GM12874 (cell line): Measurements from ENCODE around the gene MCTP2.

Experiments used
- TF ChIP-seq, protein P1 (sequence below): IDR thresholded peaks from 2 replicates; pipeline ENCODE4 v1.5.1; 2011; ENCODE audit warnings: low read depth, mild to moderate bottlenecking, control low read depth, low read length, moderate library complexity; ENCODE audit not compliant: insufficient read depth

MCTP2 gene

DNA sequence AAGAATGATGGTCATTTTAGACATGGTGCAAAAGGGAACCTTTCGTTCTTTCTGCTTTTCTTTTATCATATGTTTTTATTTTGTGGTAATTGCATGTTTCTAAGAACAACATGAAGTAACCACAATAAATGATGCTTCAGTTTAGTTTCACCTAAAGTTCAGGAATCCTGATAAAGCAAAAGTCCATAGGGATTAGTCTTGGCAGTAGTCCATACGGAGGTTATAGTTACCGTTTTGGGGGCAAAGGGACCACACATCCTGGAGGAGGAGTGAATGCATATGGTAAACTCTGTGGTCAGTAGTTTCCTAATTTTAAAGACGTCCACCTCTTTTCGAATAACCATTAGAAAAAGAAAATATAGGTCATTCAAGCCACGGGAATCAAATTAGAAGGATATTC is 141.5 kb downstream of the MCTP2 start:
- TF ChIP-seq, protein P1, sequence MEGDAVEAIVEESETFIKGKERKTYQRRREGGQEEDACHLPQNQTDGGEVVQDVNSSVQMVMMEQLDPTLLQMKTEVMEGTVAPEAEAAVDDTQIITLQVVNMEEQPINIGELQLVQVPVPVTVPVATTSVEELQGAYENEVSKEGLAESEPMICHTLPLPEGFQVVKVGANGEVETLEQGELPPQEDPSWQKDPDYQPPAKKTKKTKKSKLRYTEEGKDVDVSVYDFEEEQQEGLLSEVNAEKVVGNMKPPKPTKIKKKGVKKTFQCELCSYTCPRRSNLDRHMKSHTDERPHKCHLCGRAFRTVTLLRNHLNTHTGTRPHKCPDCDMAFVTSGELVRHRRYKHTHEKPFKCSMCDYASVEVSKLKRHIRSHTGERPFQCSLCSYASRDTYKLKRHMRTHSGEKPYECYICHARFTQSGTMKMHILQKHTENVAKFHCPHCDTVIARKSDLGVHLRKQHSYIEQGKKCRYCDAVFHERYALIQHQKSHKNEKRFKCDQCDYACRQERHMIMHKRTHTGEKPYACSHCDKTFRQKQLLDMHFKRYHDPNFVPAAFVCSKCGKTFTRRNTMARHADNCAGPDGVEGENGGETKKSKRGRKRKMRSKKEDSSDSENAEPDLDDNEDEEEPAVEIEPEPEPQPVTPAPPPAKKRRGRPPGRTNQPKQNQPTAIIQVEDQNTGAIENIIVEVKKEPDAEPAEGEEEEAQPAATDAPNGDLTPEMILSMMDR = no peak

DNA sequence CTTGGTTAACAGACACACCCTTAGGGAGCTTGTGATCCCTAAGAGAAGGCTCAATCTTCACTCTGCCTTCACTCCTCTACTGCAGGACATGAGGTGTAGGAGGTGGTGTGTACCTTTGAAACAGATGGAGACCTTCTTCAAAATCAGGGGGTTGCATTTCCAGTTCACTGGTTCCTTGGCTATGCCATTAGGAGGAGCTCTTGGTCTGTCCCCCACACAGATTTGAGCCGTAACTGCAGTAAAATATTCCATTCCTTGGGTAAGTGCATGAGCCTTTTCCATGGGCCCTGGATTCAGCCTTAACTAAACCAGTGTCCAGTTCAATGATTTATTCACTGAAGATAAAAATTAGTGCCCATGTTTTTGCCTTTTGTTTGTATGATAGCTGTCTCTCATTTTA is 144.6 kb downstream of the MCTP2 start:
- TF ChIP-seq, protein P1 = no peak

DNA sequence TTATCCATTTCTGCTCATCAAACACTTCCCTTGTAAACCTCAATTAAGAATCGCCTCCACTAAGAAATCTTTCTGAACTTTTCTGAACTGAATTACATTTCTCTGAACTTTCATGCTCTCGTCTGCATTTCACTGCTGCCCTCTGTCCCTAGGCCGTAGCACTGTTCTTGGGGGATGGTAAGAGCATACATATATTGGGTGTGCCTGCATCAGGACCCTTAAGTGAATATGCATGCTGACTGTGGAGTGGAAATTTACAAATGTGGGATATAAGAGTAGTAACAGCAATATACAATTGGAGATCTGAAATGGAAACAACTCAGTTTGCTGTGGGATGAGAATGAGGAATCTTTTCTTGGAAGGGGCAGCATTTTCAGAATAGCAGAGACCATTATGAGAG is 148.6 kb downstream of the MCTP2 start:
- TF ChIP-seq, protein P1 = no peak

DNA sequence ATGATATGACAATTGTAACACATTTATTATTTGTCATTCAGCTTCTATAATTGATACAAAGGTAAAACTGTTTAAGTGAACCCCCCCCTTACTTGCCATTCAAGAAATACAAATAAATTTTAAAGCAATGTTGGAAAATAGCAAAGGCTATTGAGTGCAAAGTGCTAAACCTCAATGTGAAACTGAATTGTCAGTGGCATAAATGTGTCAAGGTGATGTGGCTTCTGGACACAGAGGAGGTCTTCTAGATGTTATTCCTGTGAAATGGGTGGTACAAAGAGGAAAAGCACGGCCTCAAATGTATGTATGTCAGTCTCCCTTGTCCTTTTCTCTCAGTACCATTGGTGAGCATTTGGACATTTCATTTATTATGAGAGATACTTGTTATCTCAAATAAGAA is 149.4 kb downstream of the MCTP2 start:
- TF ChIP-seq, protein P1 = no peak

DNA sequence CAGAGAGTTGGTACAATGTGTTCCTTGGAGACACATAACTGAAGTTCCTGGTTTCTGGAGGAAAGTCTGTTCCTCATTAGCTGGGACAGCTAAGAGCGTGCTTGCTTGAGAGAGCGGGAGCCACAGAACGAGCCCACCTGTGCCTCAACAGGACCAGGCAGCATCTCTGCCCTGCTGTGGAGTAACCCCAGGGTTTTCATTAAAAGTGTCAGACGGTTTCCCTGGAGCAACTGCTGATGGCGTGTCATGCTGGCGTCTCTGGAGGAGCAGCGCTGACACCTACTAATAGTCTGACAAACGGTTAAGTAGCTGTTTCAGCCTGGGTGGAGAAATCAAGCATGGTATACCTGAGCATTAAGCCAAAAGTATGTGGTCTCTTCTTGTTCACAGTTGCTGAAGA is 150.0 kb downstream of the MCTP2 start:
- TF ChIP-seq, protein P1 = no peak

DNA sequence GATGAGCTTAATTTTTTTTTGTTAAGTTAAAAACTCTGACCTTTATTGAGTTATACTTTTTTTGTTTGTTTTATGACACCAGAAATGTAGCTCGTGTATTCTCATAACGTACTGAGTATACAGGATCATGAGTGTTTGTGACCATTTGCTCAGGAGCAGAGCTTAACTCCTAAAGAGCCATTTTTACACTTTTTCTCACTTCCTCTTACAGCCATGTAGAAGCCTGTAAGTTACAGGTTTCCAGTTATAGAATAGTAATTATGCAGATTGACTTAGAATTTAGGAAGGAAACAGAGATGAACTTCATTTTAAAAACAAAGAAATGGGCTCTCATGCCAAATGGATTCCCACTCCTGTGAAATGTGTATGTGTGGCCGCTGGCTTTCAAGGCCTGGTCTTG is 151.7 kb downstream of the MCTP2 start:
- TF ChIP-seq, protein P1 = no peak

DNA sequence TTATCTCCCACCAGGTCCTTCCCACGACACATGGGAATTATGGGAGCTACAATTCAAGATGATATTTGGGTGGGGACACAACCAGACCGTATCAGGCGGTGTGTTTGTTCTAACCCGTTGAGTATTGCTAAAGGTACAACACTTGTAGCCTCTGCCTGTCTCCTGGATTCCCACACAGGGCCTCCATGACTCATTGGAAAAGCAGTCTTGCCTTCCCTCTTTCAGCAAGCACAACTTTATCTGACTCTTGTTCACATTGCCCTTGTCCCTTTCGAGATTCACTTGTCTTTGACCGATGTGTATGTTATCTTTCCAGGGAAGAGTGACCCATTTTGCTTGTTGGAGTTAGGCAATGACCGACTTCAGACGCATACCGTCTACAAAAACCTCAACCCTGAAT is 152.3 kb downstream of the MCTP2 start:
- TF ChIP-seq, protein P1 = no peak

DNA sequence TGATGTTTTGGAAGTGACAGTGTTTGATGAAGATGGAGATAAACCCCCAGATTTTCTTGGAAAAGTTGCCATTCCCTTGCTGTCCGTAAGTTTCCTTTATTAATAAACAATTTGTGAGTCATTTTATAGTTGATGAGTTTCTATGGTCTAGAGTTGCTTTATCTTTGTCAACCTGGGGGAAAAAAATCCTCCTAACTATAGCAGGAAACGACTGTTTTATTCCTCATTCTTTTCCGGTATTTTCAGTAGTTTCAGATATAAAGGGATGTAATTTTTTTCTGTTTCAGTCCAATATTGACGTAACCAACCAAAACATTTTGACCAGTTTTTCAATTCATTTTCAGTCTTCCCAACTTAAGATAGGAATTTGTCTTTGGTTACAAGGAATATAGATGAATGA is 154.1 kb downstream of the MCTP2 start:
- TF ChIP-seq, protein P1 = no peak
